GM23338 (cell line): ENCODE results near the gene TFPI2. TPM values are rescaled to one million over a fixed set of nuclear protein-coding genes. Genes with fewer than 3 reads are reported as not detected.

Experiments used
- ATAC-seq: fragments of 200-7000 bp; cut with Tn5 transposase; 3 replicates; pipeline ENCODE4 v1.9.1; 2020
- DNase-seq: peaks from one replicate; pipeline ENCODE4 v3.0.0-alpha.2; 2015; ENCODE audit warnings: low spot score
- H2AFZ ChIP-seq: fragments of 200-600 bp; sonication (generic); 2 replicates; pipeline ENCODE4 v1.8.0; 2016; ENCODE audit warnings: antibody characterized with exemption, mild to moderate bottlenecking, moderate library complexity
- H3F3A ChIP-seq: fragments of 200-600 bp; sonication (generic); replicated peaks from 2 replicates; pipeline ENCODE4 v1.8.0; 2017; ENCODE audit warnings: antibody characterized with exemption, mixed run types, low read depth
- H3K27ac ChIP-seq: fragments of 200-600 bp; sonication (generic); 2 replicates; pipeline ENCODE4 v1.6.1; 2016; ENCODE audit warnings: low read depth
- H3K27me3 ChIP-seq: fragments of 200-600 bp; sonication (generic); 2 replicates; pipeline ENCODE4 v1.8.0; 2016; ENCODE audit warnings: mild to moderate bottlenecking, mixed run types, moderate library complexity; ENCODE audit not compliant: insufficient read depth
- H3K36me3 ChIP-seq: fragments of 200-600 bp; sonication (generic); 2 replicates; pipeline ENCODE4 v1.8.0; 2016; ENCODE audit warnings: mild to moderate bottlenecking; ENCODE audit not compliant: insufficient read depth
- H3K4me1 ChIP-seq: fragments of 200-600 bp; sonication (generic); 2 replicates; pipeline ENCODE4 v1.8.0; 2016; ENCODE audit warnings: mild to moderate bottlenecking, moderate library complexity; ENCODE audit not compliant: insufficient read depth
- H3K4me2 ChIP-seq: fragments of 200-600 bp; sonication (generic); 2 replicates; pipeline ENCODE4 v1.7.1; 2017; ENCODE audit warnings: mixed run types
- H3K4me3 ChIP-seq: fragments of 200-600 bp; sonication (generic); 2 replicates; pipeline ENCODE4 v1.6.1; 2016; ENCODE audit warnings: mixed run types
- H3K79me2 ChIP-seq: fragments of 200-600 bp; sonication (generic); replicated peaks from 2 replicates; pipeline ENCODE4 v1.8.0; 2017; ENCODE audit warnings: mild to moderate bottlenecking; ENCODE audit not compliant: insufficient read depth
- H3K9me2 ChIP-seq: fragments of 200-600 bp; sonication (generic); 2 replicates; pipeline ENCODE4 v1.8.0; 2017; ENCODE audit not compliant: insufficient read depth
- H4K20me1 ChIP-seq: fragments of 200-600 bp; sonication (generic); replicated peaks from 2 replicates; pipeline ENCODE4 v1.8.0; 2017; ENCODE audit warnings: mild to moderate bottlenecking; ENCODE audit not compliant: insufficient read depth
- H3K27ac Mint-ChIP-seq: 2 replicates; pipeline ENCODE4 v1.8.0; 2020; ENCODE audit warnings: inconsistent platforms, mild to moderate bottlenecking, moderate library complexity, mixed read lengths
- H3K27me3 Mint-ChIP-seq: 3 replicates; pipeline ENCODE4 v1.8.0; 2022; ENCODE audit warnings: low read depth, mild to moderate bottlenecking, moderate library complexity, mixed read lengths, inconsistent platforms; ENCODE audit not compliant: insufficient read depth, poor library complexity
- H3K36me3 Mint-ChIP-seq: 3 replicates; pipeline ENCODE4 v1.8.0; 2021; ENCODE audit warnings: low read depth, mild to moderate bottlenecking, inconsistent platforms, moderate library complexity, mixed read lengths
- H3K4me1 Mint-ChIP-seq: 3 replicates; pipeline ENCODE4 v1.8.0; 2020; ENCODE audit warnings: mild to moderate bottlenecking, inconsistent platforms, mixed read lengths
- H3K4me3 Mint-ChIP-seq: 3 replicates; pipeline ENCODE4 v1.8.0; 2021; ENCODE audit warnings: moderate library complexity, mild to moderate bottlenecking, inconsistent platforms, mixed read lengths
- H3K9me3 Mint-ChIP-seq: 3 replicates; pipeline ENCODE4 v1.8.0; 2020; ENCODE audit warnings: moderate library complexity, mild to moderate bottlenecking, inconsistent platforms, mixed read lengths
- CREB1 ChIP-seq: fragments of 250-450 bp; sonication (Bioruptor Pico); IDR thresholded peaks from 2 replicates; pipeline ENCODE4 v1.5.0; 2020; ENCODE audit warnings: low read depth, mild to moderate bottlenecking, moderate library complexity
- EZH2 ChIP-seq: fragments of 200-600 bp; sonication (generic); IDR thresholded peaks from one replicate; pipeline ENCODE4 v1.8.0; 2017; ENCODE audit warnings: antibody characterized with exemption, mild to moderate bottlenecking, low read depth; ENCODE audit not compliant: unreplicated experiment
- EZH2phosphoT487 ChIP-seq: fragments of 200-600 bp; sonication (generic); IDR thresholded peaks from one replicate; pipeline ENCODE4 v1.8.1; 2018; ENCODE audit warnings: antibody characterized with exemption; ENCODE audit not compliant: unreplicated experiment
- JUNB ChIP-seq: IDR thresholded peaks from one replicate; pipeline ENCODE4 v1.6.1; 2016; ENCODE audit warnings: antibody characterized with exemption; ENCODE audit not compliant: unreplicated experiment
- NANOG ChIP-seq: IDR thresholded peaks from 2 replicates; pipeline ENCODE4 v1.6.1; 2016; ENCODE audit warnings: antibody characterized with exemption, borderline replicate concordance
- POLR2AphosphoS5 ChIP-seq: IDR thresholded peaks from 2 replicates; pipeline ENCODE4 v1.6.1; 2016; ENCODE audit warnings: antibody characterized with exemption, low read depth
- REST ChIP-seq: IDR thresholded peaks from one replicate; pipeline ENCODE4 v1.6.1; 2018; ENCODE audit warnings: antibody characterized with exemption; ENCODE audit not compliant: unreplicated experiment
- STAT1 ChIP-seq: IDR thresholded peaks from one replicate; pipeline ENCODE4 v1.6.1; 2016; ENCODE audit warnings: antibody characterized with exemption; ENCODE audit not compliant: unreplicated experiment
- ZNF114 ChIP-seq: fragments of 250-450 bp; sonication (Bioruptor Pico); IDR thresholded peaks from 2 replicates; pipeline ENCODE4 v1.5.0; 2020; ENCODE audit warnings: mild to moderate bottlenecking, moderate library complexity
- ZNF331 ChIP-seq: fragments of 250-450 bp; sonication (Bioruptor Pico); IDR thresholded peaks from 2 replicates; pipeline ENCODE4 v1.5.0; 2020; ENCODE audit warnings: low read depth, mild to moderate bottlenecking, moderate library complexity
- ZNF462 ChIP-seq: fragments of 250-450 bp; sonication (Bioruptor Pico); IDR thresholded peaks from 2 replicates; pipeline ENCODE4 v1.5.0; 2020; ENCODE audit warnings: mild to moderate bottlenecking, moderate library complexity
- polyA plus RNA-seq: library from polyadenylated mRNA; unstranded; fragments of >200 nt; fragmentation: Nextera tagmentation; extraction: Ambion mirVana; gene quantifications from 2 replicates; pipeline ENCODE4 v1.2.1, GENCODE V29; 2016
- total RNA-seq: library from RNA; depleted of rRNA; stranded (reverse); fragments of >200 nt; shearing (Covaris generic); gene quantifications from 2 replicates; pipeline ENCODE4 v1.2.3, GENCODE V29; 2014
- TF ChIP-seq, protein P1 (sequence below), 2 experiments: fragments of 200-600 bp in 1 of 2; sonication (generic) in 1 of 2; conservative IDR thresholded peaks; 2 replicates each; pipeline versions ENCODE4 v1.5.1 to v1.6.1; 2016 to 2017; ENCODE audit warnings: antibody characterized with exemption in 2 of 2, low read depth in 2 of 2, mild to moderate bottlenecking in 2 of 2, moderate library complexity in 1 of 2
- TF ChIP-seq, protein P2 (sequence below): IDR thresholded peaks from 2 replicates; pipeline ENCODE4 v1.6.1; 2016; ENCODE audit warnings: antibody characterized with exemption

TFPI2 gene
- total and polyA plus RNA-seq, 2 experiments from 2014 or later: 13.3 to 18.1 TPM

DNA sequence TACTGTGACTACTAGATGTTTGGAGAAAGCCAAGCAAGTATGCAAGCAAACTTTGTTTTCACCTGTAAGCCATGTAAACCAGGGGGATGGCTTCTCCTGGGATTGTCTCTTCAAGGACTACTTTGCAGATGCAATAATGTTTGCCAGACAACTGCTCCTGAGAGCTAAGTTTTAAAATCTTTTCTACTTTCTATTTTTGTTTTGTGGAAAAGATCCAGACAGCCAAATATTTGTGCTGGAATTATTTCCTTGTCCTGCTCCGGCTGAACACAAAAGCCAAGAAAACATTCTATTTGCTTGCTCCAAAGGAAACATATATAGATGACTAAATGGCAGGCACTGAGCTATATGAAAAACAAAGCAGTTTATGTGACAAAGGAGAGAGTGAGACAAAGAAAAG is 51.6 kb downstream of the TFPI2 start:
- Mint-ChIP-seq H3K27me3 (no peaks in the 10 kb centered on the region), H3K36me3 (no peaks in the 10 kb centered on the region), H3K4me1 (peaks cover 33% of the 10 kb centered on the region), H3K9me3 (no peaks in the 10 kb centered on the region), H3K4me3 (no peak overlapping the region), H3K27ac (no peak overlapping the region)
- H3K79me2 ChIP-seq: no peaks in the 10 kb centered on the region
- no peak overlapping the region for H2AFZ ChIP-seq
- H3K4me3 ChIP-seq: no peak overlapping the region
- no peaks in the 10 kb centered on the region for H3K9me2 ChIP-seq
- H3K27me3 ChIP-seq: no peaks in the 10 kb centered on the region
- H4K20me1 ChIP-seq: no peaks in the 10 kb centered on the region
- no peak overlapping the region for H3K27ac ChIP-seq
- H3K4me1 ChIP-seq: peaks cover 18% of the 10 kb centered on the region
- H3K36me3 ChIP-seq: no peaks in the 10 kb centered on the region
- no peaks in the 10 kb centered on the region for H3F3A ChIP-seq
- DNase-seq (no peak), ATAC-seq (no peak)
- no peak for TF ChIP-seq REST
- TF ChIP-seq NANOG: no peak
- no peak for TF ChIP-seq ZNF331 (CRISPR knock-in tag)
- no peak for TF ChIP-seq ZNF462
- no peak for TF ChIP-seq CREB1 (CRISPR knock-in tag)
- TF ChIP-seq, protein P1, sequence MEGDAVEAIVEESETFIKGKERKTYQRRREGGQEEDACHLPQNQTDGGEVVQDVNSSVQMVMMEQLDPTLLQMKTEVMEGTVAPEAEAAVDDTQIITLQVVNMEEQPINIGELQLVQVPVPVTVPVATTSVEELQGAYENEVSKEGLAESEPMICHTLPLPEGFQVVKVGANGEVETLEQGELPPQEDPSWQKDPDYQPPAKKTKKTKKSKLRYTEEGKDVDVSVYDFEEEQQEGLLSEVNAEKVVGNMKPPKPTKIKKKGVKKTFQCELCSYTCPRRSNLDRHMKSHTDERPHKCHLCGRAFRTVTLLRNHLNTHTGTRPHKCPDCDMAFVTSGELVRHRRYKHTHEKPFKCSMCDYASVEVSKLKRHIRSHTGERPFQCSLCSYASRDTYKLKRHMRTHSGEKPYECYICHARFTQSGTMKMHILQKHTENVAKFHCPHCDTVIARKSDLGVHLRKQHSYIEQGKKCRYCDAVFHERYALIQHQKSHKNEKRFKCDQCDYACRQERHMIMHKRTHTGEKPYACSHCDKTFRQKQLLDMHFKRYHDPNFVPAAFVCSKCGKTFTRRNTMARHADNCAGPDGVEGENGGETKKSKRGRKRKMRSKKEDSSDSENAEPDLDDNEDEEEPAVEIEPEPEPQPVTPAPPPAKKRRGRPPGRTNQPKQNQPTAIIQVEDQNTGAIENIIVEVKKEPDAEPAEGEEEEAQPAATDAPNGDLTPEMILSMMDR (conservative IDR thresholded peaks at IDR 0.05; ENCODE audit: low read depth in 2 of 2): no peak
- no peak for TF ChIP-seq STAT1
- no peak for TF ChIP-seq ZNF114 (CRISPR knock-in tag)
- TF ChIP-seq EZH2: no peak
- no peak for TF ChIP-seq EZH2phosphoT487
- TF ChIP-seq JUNB: no peak
- TF ChIP-seq, protein P2, sequence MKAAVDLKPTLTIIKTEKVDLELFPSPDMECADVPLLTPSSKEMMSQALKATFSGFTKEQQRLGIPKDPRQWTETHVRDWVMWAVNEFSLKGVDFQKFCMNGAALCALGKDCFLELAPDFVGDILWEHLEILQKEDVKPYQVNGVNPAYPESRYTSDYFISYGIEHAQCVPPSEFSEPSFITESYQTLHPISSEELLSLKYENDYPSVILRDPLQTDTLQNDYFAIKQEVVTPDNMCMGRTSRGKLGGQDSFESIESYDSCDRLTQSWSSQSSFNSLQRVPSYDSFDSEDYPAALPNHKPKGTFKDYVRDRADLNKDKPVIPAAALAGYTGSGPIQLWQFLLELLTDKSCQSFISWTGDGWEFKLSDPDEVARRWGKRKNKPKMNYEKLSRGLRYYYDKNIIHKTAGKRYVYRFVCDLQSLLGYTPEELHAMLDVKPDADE: no peak
- no peak for TF ChIP-seq POLR2AphosphoS5
- H3K4me2 ChIP-seq: no peak overlapping the region
